GM12874 (cell line): Measurements from ENCODE around the gene GPX5.

Source experiments
- TF ChIP-seq, protein P1 (sequence below): IDR thresholded peaks from 2 replicates; pipeline ENCODE4 v1.5.1; 2011; ENCODE audit warnings: low read depth, mild to moderate bottlenecking, control low read depth, low read length, moderate library complexity; ENCODE audit not compliant: insufficient read depth

The GPX5 gene, protein sequence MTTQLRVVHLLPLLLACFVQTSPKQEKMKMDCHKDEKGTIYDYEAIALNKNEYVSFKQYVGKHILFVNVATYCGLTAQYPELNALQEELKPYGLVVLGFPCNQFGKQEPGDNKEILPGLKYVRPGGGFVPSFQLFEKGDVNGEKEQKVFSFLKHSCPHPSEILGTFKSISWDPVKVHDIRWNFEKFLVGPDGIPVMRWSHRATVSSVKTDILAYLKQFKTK

DNA sequence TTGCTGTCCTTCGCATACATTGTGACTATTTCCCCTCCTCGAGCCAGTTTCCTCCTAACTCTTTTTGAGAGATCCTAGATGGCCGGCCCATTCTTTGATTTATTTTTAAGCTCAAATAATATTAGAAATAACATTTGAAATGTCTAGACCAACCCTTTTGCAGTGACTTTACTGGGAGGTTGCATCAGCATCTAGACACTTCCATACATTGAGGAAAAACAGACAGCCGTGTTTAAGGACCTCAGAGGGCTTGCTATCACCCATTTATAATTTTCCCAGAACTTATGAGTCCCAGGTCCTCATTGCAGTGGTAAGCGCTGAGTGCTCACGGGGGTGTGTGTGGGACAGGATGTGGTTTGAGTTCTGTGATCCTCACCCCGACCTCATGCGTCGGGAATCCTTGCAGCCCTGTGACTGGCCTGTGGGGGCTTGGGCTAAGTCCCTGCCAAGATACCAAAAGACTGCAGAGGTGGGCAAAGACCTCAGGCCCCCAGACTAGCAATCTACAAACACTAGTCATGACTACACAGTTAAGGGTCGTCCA, at the start of gene GPX5:
TSS of gene GPX5 (plus strand) at position 386 of the 544 bp plus-strand sequence. CDS start at position 519, 133 bp downstream.
- TF ChIP-seq, protein P1, sequence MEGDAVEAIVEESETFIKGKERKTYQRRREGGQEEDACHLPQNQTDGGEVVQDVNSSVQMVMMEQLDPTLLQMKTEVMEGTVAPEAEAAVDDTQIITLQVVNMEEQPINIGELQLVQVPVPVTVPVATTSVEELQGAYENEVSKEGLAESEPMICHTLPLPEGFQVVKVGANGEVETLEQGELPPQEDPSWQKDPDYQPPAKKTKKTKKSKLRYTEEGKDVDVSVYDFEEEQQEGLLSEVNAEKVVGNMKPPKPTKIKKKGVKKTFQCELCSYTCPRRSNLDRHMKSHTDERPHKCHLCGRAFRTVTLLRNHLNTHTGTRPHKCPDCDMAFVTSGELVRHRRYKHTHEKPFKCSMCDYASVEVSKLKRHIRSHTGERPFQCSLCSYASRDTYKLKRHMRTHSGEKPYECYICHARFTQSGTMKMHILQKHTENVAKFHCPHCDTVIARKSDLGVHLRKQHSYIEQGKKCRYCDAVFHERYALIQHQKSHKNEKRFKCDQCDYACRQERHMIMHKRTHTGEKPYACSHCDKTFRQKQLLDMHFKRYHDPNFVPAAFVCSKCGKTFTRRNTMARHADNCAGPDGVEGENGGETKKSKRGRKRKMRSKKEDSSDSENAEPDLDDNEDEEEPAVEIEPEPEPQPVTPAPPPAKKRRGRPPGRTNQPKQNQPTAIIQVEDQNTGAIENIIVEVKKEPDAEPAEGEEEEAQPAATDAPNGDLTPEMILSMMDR: no peak

DNA sequence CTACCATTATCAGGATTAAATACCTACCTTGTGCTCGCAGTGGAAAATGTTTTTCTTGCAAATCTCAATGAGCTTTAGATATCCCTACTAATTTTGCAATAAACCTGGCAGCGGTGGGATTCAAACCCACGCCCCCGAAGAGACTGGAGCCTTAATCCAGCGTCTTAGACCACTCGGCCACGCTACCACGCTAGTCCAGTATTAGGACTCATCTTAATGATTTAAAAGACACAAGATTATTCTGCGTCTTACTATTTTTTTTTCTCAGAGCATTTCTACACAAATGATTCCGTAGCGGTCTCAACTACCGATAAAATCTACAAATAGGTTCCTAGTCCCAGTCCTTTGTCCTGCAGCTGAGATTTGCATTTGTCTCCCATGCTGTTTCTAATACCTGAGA, 47.2 kb upstream of the GPX5 start:
- TF ChIP-seq, protein P1: no peak

DNA sequence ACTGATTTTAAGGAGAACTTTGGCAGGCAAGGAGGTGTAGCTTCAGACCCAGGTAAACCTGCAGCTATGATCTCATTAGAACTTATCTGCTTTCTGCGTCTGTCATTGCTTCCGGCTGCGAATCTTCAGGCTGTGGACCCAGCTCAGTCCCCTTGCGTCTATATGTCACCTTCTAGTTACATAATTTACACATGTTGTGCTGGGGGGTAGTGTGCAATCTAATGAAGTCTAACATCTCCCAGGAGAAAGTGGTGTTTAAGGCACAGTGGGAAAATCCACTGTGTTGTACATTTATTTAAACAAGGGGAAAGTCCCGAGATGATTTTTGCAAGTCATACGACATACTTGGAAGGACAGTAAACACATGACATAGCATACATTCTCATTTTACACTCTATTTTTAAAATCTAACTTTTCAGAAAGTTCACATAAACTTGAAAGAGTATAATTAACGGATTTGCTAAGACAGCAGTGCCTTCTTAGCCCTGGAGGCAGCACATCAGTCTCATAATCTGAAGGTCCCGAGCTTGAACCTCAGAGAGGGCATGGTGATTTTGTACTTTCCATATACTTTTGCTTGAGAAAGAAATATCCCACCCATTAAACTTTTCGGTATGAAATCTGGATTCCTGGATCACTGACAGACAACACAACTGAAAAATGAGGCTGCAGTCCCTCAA, 45.3 kb upstream of the GPX5 start:
- TF ChIP-seq, protein P1: no peak

DNA sequence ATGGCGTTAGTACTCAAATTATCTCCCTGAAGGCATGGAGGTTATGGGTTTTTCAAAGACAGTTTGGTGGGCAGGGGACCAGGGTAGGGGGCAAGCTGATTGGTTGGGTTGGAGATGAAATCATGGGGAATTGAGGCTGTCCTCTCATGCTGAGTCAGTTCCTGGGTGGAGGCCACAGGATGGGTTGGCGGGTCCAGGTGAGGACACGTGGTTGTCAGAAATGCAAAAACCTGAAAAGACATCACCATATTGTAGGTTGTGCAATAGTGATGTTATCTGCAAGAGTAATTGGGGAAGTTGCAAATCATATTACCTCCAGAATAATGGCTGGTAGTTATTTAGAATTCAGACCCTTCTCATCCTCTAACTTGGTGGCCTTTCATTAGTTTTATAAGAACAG, 40.2 kb upstream of the GPX5 start:
- TF ChIP-seq, protein P1: no peak

DNA sequence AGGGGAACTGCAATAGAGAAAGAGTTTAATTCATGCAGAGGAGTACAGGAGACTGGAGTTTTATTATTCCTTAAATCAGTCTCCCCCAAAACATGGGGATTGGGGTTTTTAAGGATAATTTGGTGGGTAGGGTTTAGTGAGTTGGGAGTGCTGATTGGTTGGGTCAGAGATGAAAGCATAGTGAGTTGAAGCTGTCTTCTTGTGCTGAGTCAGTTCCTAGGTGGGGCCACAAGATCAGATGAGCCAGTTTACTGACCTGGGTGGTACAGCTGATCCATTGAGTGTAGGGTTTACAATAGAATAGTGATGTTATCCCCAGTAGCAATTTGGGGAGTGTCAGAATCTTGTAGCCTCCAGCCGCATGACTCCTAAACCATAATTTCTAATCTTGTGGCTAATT, 39.1 kb upstream of the GPX5 start:
- TF ChIP-seq, protein P1: no peak

DNA sequence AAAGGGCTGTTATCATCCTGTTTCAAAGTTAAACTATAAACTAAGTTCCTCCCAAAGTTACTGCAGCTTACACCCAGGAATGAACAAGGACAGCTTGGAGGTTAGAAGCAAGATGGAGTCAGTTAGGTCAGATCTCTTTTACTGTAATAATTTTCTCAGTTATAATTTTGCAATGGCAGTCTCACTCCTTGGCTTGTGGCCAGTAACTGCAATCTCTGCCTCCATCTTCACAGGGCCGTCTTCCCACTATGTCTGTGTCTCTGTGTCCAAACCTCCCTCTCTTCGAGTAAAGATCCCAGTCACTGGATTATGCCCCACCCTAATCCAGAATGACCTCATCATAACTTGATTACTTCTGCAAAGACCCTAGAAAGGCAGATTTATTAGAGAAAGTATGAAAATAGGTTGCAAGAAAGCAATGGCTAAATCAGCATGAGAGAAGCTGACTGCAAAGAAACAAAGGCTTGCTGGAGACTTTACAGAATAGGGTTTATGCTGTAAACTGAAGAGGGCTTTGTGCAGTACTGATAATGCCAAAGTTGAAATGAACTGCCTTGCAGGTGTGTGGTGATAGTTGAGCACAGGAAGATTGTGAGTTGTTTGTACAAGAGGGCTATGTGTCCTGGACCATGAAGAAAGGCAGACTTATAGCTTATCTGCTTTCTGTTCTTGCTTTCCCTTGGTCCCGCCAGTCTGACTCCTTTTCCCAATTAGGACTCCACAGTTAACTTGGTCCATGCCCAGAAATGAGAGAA, 38.5 kb upstream of the GPX5 start:
- TF ChIP-seq, protein P1: no peak

DNA sequence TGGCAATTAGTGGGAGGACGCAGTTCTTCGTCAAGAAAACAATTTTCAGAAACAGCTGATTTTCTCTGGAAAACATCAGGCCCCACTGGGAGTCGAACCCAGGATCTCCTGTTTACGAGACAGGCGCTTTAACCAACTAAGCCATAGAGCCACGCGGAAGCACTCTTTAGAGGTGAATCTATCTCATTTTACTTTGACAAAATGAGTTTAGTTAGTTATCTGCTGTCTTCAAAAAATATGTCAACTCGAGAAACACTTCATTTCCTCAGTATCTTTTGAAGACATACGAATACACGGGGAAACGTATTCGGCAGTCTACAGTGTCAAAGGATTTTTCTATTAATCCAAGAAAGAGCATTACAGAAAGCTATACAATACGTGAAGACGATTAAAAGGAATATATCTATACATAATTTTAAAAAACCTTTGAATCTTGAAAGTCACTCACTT, 36.7 kb upstream of the GPX5 start:
- TF ChIP-seq, protein P1: no peak
